BLaER1 treated with 17β-estradiol and CSF1 and Interleukin-3, amounts not matched to agents 10 nM and 100 nM (cell line): Measurements from ENCODE around the gene ZIC5.
"Not testable (repeated sequence)": the region's sequence is repeated elsewhere in the genome, so short reads cannot be mapped to it uniquely, and the experiment has no call there.

Experiments
- H3K27ac ChIP-seq, 11 experiments: shearing (Covaris generic); formaldehyde crosslinking; 2 replicates each; pipeline ENCODE4 v1.8.1; 2022
- H3K27me3 ChIP-seq, 11 experiments: shearing (Covaris generic); formaldehyde crosslinking; 2 replicates each; pipeline ENCODE4 v1.8.1; 2022
- H3K36me3 ChIP-seq, 11 experiments: shearing (Covaris generic); formaldehyde crosslinking; 2 replicates each; pipeline ENCODE4 v1.8.1; 2022
- H3K4me1 ChIP-seq, 10 experiments: shearing (Covaris generic); formaldehyde crosslinking; 2 replicates each; pipeline ENCODE4 v1.8.1; 2022
- H3K4me2 ChIP-seq, 11 experiments: shearing (Covaris generic); formaldehyde crosslinking; 2 replicates each; pipeline ENCODE4 v1.8.1; 2022
- H3K4me3 ChIP-seq, 10 experiments: shearing (Covaris generic); formaldehyde crosslinking; 2 replicates each; pipeline ENCODE4 v1.8.1; 2022
- H3K9ac ChIP-seq, 11 experiments: shearing (Covaris generic); formaldehyde crosslinking; 2 replicates each; pipeline ENCODE4 v1.8.1; 2022
- H3K9me3 ChIP-seq, 11 experiments: shearing (Covaris generic); formaldehyde crosslinking; replicated peaks in 1 of 11; 2 replicates each; pipeline ENCODE4 v1.8.1; 2022
- H4K20me1 ChIP-seq, 11 experiments: shearing (Covaris generic); formaldehyde crosslinking; 2 replicates each; pipeline ENCODE4 v1.8.1; 2022
- Cebpa-rat ChIP-seq, 11 experiments: shearing (Covaris generic); IDR thresholded peaks; 2 replicates each; pipeline ENCODE4 v1.8.1; 2022

The ZIC5 gene

DNA sequence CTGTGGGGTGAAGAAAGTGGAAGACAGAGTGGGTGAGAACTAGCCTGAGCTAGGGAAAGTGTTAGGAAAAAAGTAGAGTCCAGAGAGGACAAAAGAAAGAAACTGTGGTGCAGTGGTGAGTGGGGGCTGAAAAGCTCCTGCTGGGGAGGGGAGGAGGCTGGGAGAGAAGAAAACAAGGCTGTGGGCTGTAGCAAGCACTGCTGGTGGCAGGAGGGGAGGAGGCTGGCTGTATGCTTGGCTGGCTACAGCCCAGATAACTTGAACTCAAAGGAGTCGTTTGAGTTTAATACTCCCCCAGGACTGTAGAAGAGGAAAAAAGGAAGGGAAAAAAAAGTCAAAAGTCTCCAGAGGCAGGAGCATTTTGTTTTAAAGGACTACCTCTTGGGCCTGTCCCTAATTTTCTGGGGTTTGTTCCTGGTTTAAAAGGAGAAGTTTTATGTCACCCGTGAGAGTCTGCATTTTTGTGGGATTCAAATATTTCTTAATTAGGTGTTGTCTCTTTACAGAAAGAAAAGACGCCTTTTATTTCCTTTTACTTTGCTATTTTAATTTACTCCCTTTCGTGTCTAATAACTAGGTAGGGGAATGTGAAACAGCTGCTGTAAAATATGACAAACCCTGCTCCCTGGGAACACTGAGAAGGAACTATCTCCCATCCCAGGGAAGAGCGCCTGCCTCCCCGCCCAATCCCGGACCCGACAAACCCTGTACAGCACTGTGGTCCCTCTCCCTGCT, 21.7 kb downstream of the ZIC5 start:
- Histone ChIP-seq H3K9me3 (no peaks in the 10 kb centered on the region), H3K36me3 (no peaks in the 10 kb centered on the region), H3K4me1 (peaks cover 0 to 17% (median 14%) of the 10 kb centered on the region in 10 experiments; a peak in 16 of 20 replicates), H3K4me2 (peak overlapping the region in 9 of 11 experiments; percentile 5 to 65 (median 41); a peak in 17 of 22 replicates), H3K27ac (no peak overlapping the region), H3K4me3 (no peak overlapping the region), H4K20me1 (peaks cover 0 to 5% (median 0%) of the 10 kb centered on the region in 11 experiments; a peak in 5 of 22 replicates), H3K27me3 (peaks cover 20 to 30% (median 24%) of the 10 kb centered on the region in 11 experiments), H3K9ac (no peak overlapping the region)
- no peak for TF ChIP-seq Cebpa-rat (IDR thresholded peaks at IDR 0.05)

DNA sequence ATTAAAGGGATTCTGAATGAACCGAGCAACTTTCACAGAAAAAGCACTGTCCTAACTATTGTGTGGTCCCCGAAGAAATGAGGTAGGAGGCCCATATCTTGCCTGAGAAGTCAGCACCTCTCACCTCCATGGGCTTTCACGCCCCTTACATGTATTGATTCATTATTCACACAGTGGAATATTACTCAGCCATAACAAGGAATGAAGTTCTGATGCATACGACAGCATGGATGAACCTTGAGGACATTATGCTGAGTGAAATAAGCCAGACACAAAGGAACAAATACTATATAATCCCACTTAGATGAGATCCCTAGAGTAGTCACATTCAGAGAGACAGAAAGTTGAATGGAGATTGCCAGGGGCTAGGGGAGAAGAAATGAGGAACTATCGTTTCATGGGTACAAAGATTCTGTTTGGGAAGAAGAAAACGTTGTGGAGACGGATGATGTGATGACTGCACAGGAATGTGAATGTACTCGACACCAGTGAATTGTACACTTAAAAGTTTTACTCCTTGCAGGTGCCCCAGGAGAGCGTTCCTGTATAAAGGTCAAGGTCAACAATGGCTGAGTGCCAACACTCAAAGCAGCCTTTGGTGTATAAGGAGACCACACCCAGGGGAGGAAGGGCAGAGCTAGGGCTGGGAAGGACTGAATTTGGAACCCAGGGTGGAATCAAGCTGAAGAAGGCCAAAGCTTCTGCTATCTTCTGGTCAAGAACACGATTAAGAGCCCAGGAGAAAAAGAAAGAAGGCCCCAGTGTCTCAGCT, 22.5 kb downstream of the ZIC5 start:
- Histone ChIP-seq H3K4me2 (peak overlapping the region in 9 of 11 experiments; percentile 5 to 65 (median 41); a peak in 15 of 22 replicates), H3K27me3 (peaks cover 12 to 22% (median 17%) of the 10 kb centered on the region in 11 experiments)
- TF ChIP-seq Cebpa-rat (IDR thresholded peaks at IDR 0.05): no peak

DNA sequence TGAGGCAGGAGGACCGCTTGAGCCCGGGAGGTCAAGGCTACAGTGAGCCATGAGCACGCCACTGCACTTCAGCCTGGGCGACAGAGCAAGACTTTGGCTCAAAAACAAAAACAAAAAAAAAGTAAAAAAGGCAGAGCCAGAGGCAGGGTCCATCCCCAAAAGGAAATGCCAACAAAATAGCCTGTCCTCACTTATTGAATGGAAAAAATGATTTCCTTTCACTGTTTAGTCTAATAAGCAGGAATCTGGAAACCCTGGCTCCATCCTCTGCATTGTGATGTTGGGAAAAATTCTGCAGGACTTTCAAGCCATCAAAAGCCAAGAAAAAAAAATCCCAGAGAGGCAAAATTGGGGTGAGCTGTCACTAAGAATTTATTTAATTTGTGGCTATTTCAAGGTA, 23.2 kb downstream of the ZIC5 start:
- Histone ChIP-seq H3K27ac (no peak overlapping the region), H3K4me1 (peaks cover 0 to 17% (median 14%) of the 10 kb centered on the region in 10 experiments; a peak in 16 of 20 replicates), H3K9ac (no peak overlapping the region), H3K27me3 (peaks cover 5 to 15% (median 10%) of the 10 kb centered on the region in 11 experiments; a peak in 21 of 22 replicates), H3K9me3 (no peaks in the 10 kb centered on the region), H3K4me2 (no peak overlapping the region), H3K36me3 (no peaks in the 10 kb centered on the region), H3K4me3 (no peak overlapping the region), H4K20me1 (peaks cover 0 to under 1% (median 0%) of the 10 kb centered on the region in 11 experiments; a peak in 3 of 22 replicates)
- TF ChIP-seq Cebpa-rat (IDR thresholded peaks at IDR 0.05): no peak

More for the DNA sequence above, 22.5 kb downstream of the ZIC5 start:
- no peak overlapping the region for H3K4me3 ChIP-seq
- H3K9ac ChIP-seq: no peak overlapping the region
- peaks cover 0 to 17% (median 14%) of the 10 kb centered on the region in 10 experiments; a peak in 16 of 20 replicates for H3K4me1 ChIP-seq
- no peaks in the 10 kb centered on the region for H3K9me3 ChIP-seq
- H4K20me1 ChIP-seq: peaks cover 0 to 4% (median 0%) of the 10 kb centered on the region in 11 experiments; a peak in 3 of 22 replicates
- no peak overlapping the region for H3K27ac ChIP-seq
- no peaks in the 10 kb centered on the region for H3K36me3 ChIP-seq

DNA sequence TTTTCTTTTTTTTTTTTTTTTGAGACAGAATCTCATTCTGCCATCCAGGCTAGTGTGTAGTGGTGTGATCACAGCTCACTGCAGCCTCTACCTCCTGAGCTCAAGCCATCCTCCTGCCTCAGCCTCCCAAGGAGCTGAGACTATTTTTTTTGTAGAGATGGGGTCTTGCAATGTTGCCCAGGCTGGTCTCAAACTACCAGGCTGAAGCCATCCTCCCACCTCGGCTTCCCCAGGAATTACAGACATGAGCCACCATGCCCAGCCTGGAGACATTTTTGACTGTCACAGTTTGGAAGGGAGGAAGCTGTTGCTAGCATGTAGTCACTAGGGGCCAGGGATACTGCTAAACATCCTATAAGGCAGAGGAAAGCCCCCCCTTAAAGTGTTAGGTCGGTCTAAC, 23.9 kb downstream of the ZIC5 start:
- H3K9ac ChIP-seq: no peak overlapping the region
- H3K4me3 ChIP-seq: no peak overlapping the region
- H3K9me3 ChIP-seq: no peaks in the 10 kb centered on the region
- H3K27ac ChIP-seq: no peak overlapping the region
- H3K4me1 ChIP-seq: peaks cover 0 to 17% (median 14%) of the 10 kb centered on the region in 10 experiments; a peak in 16 of 20 replicates
- H3K27me3 ChIP-seq: peaks cover 0 to 8% (median 3%) of the 10 kb centered on the region in 11 experiments; a peak in 12 of 22 replicates
- no peak for TF ChIP-seq Cebpa-rat (IDR thresholded peaks at IDR 0.05)
- no peaks in the 10 kb centered on the region for H3K36me3 ChIP-seq
- H4K20me1 ChIP-seq: no peaks in the 10 kb centered on the region; a peak in 1 of 22 replicates
- H3K4me2 ChIP-seq: no peak overlapping the region

DNA sequence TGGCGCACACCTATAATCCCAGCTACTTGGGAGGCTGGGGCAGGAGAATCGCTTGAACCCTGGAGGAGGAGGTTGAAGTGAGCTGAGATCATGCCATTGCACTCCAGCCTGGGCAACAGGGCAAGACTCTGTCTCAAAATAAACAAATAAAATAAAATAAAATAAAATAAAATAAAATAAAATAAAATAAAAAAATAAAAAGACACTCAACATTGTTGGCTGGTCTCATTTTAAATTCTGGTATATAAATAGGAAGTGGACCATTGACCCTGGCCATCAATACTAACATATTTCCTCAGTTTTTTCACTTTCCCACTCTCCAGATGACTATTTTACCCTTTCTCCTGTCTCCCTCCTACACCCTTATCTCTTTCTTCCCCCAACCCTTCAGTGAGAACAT, 26.1 kb downstream of the ZIC5 start:
- not testable (repeated sequence) for H3K9me3 ChIP-seq, H3K4me2 ChIP-seq, H3K36me3 ChIP-seq, H3K27ac ChIP-seq, H3K9ac ChIP-seq, H3K4me3 ChIP-seq, H3K27me3 ChIP-seq, H4K20me1 ChIP-seq
- H3K4me1 ChIP-seq: peaks cover 0 to 14% (median 13%) of the 10 kb centered on the region in 10 experiments; a peak in 16 of 20 replicates

DNA sequence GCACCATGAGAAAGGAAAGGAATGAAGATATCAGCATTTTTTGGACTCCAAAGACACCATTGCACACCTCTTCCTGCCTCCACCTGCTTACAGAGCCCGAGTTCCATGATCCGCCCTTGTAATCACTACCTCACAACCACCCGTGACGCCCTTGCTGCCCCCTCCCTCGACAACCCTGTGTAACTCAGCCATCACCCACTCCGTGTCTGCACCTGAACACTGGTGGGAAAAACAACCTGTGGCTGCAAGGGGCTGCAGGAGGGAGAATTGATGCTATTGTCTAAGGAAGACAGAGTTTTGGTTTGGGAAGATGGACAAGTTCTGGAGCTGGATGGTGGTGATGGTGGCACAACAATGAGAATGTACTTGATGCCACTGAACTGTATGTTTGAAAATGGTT, 27.0 kb downstream of the ZIC5 start:
- H3K4me2 ChIP-seq: no peak overlapping the region
- no peaks in the 10 kb centered on the region; a peak in 1 of 22 replicates for H4K20me1 ChIP-seq
- no peak overlapping the region for H3K27ac ChIP-seq
- H3K27me3 ChIP-seq: no peaks in the 10 kb centered on the region
- no peak overlapping the region for H3K9ac ChIP-seq
- TF ChIP-seq Cebpa-rat (IDR thresholded peaks at IDR 0.05): no peak
- no peaks in the 10 kb centered on the region for H3K36me3 ChIP-seq
- H3K4me1 ChIP-seq: peaks cover 0 to 5% (median 4%) of the 10 kb centered on the region in 10 experiments; a peak in 14 of 20 replicates
- H3K4me3 ChIP-seq: no peak overlapping the region
- no peaks in the 10 kb centered on the region for H3K9me3 ChIP-seq

DNA sequence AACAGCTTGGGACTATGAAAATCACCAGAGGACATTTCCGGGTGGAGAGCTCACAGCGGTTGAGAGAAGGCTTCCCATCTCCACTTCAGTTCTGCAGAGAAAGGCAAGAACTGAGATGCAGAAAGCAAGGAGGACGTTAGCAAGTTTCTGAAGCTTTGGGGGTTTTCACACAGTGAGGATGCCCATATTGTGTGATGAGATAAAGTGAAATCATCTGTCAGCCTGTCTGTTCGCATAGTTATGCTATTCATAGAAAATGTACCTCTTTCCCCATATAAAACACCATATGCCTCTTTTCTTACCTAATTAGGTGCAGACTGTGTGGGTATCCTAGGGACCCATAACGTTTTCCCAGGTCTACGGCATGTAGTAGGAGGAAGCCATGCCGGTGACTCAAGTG, 27.5 kb downstream of the ZIC5 start:
- Histone ChIP-seq H3K27ac (no peak overlapping the region), H3K9me3 (no peaks in the 10 kb centered on the region), H3K27me3 (no peaks in the 10 kb centered on the region), H3K9ac (no peak overlapping the region), H4K20me1 (no peaks in the 10 kb centered on the region), H3K4me1 (0 out of 20 replicates have a peak, but pooled peaks cover 0 to under 1% (median 0%) of the 10 kb centered on the region in 10 experiments), H3K4me3 (no peak overlapping the region), H3K4me2 (no peak overlapping the region), H3K36me3 (no peaks in the 10 kb centered on the region)
- TF ChIP-seq Cebpa-rat (IDR thresholded peaks at IDR 0.05): no peak

DNA sequence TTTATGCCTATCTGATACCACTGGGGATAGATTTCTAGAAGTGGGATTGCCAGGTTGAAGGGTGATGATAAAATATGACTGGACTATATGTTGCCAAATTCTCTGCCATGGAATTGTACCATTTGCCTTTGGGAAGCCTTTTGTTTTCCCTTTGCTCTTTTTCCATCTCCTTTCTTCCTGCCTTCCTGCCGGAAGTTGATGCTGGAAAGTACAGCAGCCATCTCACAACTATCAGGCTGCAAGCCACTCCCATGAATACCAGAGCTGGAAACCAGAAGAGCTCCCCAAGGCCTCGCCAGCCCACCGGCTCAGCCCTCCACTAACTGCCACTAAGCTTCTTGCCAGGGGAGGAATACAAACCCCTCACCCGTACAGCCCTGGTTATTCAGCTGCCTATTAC, 29.7 kb downstream of the ZIC5 start:
- H3K27me3 ChIP-seq: no peaks in the 10 kb centered on the region

DNA sequence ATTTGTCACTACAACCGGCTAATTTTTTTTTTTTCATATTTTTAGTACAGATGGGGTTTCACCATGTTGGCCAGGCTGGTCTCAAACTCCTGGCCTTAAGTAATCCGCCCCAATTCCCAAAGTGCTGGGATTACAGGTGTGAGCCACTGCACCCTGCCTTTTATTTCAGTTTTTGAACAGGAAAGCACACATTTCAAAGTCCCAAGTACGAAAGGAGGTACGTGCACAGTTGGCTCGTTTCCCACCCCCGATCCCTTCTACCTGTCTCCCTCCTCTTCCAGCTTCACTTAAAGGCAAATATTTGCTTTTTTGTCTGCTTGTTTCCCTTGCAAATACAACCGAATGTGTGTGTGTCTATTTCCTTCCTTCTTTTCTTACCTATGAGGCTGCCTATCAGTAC, 30.5 kb downstream of the ZIC5 start:
- Histone ChIP-seq H3K9ac (no peak overlapping the region), H3K4me1 (no peaks in the 10 kb centered on the region), H3K27ac (no peak overlapping the region), H3K36me3 (no peaks in the 10 kb centered on the region), H3K9me3 (no peaks in the 10 kb centered on the region), H4K20me1 (no peaks in the 10 kb centered on the region), H3K27me3 (no peaks in the 10 kb centered on the region), H3K4me2 (no peak overlapping the region), H3K4me3 (no peak overlapping the region)
- no peak for TF ChIP-seq Cebpa-rat (IDR thresholded peaks at IDR 0.05)

More for the DNA sequence above, 29.7 kb downstream of the ZIC5 start:
- Histone ChIP-seq H3K4me2 (no peak overlapping the region), H3K4me1 (no peaks in the 10 kb centered on the region), H4K20me1 (no peaks in the 10 kb centered on the region), H3K4me3 (no peak overlapping the region), H3K27ac (no peak overlapping the region), H3K9me3 (no peaks in the 10 kb centered on the region), H3K36me3 (no peaks in the 10 kb centered on the region), H3K9ac (no peak overlapping the region)
- TF ChIP-seq Cebpa-rat (IDR thresholded peaks at IDR 0.05): no peak
